ENCODE results near the gene HSPA1A.

GRCh38 chr6:31813465-31813849, 1.9 kb upstream of the HSPA1A start:
- TF ChIP-seq CTCF (IDR thresholded peaks at IDR 0.05; ENCODE audit: low read length) (no peak), EZH2 (IDR thresholded peaks at IDR 0.05; ENCODE audit: borderline replicate concordance, low read length) (no peak)

Data from OCI-LY1 (cell line).